AG04450 (cell line): ENCODE measurements around the gene SOWAHC. TPM values are rescaled to one million over a fixed set of nuclear protein-coding genes. Genes with fewer than 3 reads are reported as not detected.

Experiments
- CTCF ChIA-PET: fragments of 300-600, 350-600 bp; formaldehyde crosslinking; extraction: SDS; loops from one replicate; lab custom pipeline; 2022; ENCODE audit warnings: antibody characterized with exemption, inconsistent platforms; lab: Charles Lee
- POLR2A ChIA-PET: fragments of 350-600 bp; formaldehyde crosslinking; extraction: SDS; loops from one replicate; lab custom pipeline; 2021; ENCODE audit warnings: antibody characterized with exemption, inconsistent platforms; lab: Yijun Ruan, JAX
- DNase-seq: peaks from one replicate; pipeline ENCODE4 v3.0.0-alpha.2; 2011; ENCODE audit warnings: low read depth, low spot score
- H3K27ac ChIP-seq: one replicate; pipeline ENCODE4 v1.5.1; 2012; ENCODE audit warnings: low read depth, low read length, control low read depth
- H3K27me3 ChIP-seq: one replicate; pipeline ENCODE4 v1.6.0; 2012; ENCODE audit warnings: low read length; ENCODE audit not compliant: control insufficient read depth, insufficient read depth
- H3K4me3 ChIP-seq: 2 replicates; pipeline ENCODE4 v1.5.1; 2011; ENCODE audit warnings: mild to moderate bottlenecking, low read depth, low read length, control low read depth
- H3K9me3 ChIP-seq: 2 replicates; pipeline ENCODE4 v1.5.1; 2012; ENCODE audit warnings: low read length; ENCODE audit not compliant: control insufficient read depth, insufficient read depth
- polyA plus RNA-seq: library from polyadenylated mRNA; depleted of rRNA; stranded (reverse); fragments of >200 nt; gene quantifications from 2 replicates; pipeline ENCODE4 v1.2.3, GENCODE V29; 2011
- TF ChIP-seq, protein P1 (sequence below): IDR thresholded peaks from 2 replicates; pipeline ENCODE4 v1.5.1; 2011; ENCODE audit warnings: low read depth, low read length, control low read depth, inconsistent platforms

The SOWAHC gene
- polyA plus RNA-seq, 1 experiment, result 4.6 TPM

DNA sequence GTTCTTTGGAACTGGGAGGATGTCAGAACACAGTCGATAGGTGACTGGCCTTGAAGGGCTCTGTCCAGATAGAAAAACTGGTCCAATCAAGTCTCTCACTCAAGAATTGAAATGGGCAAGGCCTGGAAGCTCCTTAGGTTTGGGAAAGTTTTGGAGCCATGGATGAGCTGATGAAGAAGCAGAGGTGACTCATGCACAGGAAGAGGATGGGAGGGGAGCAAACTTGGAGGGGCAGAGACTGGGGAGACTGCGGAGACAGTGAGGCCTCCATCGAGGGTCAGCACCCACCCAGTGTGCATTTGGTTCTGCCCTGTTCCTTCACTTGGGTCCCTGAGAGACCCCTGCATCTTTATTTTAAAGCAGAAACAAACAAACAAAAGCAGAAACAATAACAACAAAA is 41.1 kb downstream of the SOWAHC start:
- no peak overlapping the region for H3K27ac ChIP-seq
- TF ChIP-seq, protein P1, sequence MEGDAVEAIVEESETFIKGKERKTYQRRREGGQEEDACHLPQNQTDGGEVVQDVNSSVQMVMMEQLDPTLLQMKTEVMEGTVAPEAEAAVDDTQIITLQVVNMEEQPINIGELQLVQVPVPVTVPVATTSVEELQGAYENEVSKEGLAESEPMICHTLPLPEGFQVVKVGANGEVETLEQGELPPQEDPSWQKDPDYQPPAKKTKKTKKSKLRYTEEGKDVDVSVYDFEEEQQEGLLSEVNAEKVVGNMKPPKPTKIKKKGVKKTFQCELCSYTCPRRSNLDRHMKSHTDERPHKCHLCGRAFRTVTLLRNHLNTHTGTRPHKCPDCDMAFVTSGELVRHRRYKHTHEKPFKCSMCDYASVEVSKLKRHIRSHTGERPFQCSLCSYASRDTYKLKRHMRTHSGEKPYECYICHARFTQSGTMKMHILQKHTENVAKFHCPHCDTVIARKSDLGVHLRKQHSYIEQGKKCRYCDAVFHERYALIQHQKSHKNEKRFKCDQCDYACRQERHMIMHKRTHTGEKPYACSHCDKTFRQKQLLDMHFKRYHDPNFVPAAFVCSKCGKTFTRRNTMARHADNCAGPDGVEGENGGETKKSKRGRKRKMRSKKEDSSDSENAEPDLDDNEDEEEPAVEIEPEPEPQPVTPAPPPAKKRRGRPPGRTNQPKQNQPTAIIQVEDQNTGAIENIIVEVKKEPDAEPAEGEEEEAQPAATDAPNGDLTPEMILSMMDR, result no peak
- POLR2A ChIA-PET, result no interaction called here
- no peaks in the 10 kb centered on the region; the same call in 1 of the 2 replicates for H3K9me3 ChIP-seq
- DNase-seq, result no peak
- CTCF ChIA-PET, result no interaction called here
- no peak overlapping the region for H3K4me3 ChIP-seq
- peaks cover 8% of the 10 kb centered on the region for H3K27me3 ChIP-seq

DNA sequence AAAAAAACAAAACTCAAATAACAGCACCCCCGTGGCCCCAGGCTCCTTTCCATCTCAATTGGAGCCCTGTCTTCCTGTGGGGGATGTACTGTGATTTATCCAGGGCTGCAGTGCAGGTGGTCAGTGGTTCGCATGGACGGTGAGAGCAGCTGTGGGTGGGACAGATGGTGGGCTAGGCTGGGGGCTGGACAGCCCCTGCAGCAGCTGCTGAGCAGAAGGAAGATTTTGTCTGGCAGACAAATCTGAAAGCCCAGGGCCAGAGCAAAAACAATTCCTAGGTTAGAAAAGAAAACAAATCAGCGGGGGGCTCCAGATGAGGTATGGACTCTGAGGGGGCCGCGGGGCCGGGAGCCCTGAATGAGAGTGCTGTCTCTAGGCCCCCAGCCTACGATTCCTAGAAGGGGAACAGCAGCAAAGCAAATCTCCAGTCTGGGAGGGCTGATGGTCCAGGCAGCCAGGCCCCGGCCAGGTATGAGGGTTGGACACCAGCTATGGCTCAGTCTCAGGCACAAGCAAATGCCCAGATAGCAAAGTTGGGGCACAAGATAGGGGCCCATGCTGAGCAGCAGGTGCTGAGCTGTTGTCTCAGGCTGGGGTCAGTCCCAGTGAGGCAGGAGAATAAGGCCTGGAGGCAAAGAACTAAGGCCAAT is 45.4 kb downstream of the SOWAHC start:
- H3K4me3 ChIP-seq, result no peak overlapping the region
- ChIA-PET POLR2A (no interaction called here), CTCF (no interaction called here)
- no peaks in the 10 kb centered on the region; the same call in 1 of the 2 replicates for H3K9me3 ChIP-seq
- TF ChIP-seq, protein P1, result no peak
- no peak overlapping the region for H3K27ac ChIP-seq
- no peak for DNase-seq
- peaks cover 14% of the 10 kb centered on the region for H3K27me3 ChIP-seq

DNA sequence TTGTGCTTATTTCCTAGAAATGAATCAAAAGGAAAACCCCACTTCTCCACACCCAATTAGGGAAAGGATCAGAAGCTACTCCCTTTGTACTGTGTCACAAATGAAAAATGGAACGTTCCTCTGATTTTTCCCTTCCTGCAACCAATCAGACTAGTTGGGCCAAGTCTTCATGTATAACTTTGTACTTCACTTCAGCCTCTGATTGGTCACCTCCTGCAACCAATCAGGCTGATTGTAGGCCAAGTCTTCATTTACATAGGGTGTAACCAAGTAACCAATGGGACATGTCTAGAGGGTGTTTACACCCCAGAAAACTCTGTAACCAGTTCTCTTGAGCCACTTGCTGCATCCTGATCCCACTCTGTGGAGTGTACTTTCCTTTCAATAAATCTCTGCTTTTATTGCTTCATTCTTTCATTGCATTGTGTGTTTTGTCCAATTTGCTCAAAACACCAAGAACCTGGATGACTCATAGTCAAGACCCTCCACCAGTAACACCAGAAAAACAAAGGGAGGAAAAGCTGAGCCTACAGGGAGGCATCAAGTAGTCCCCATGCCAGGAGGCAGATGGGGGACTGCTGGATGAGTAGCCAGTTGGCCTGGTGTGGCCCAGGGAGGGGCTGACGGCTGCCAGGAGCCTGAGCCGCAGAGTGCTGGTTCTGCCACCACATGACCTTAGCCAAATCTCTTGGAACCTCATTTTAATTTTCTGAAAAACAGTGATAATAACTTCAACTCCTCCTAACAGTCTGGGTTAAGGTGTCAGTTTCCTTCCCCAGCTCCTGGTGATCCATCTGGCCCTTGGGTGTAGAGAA is 46.1 kb downstream of the SOWAHC start:
- TF ChIP-seq, protein P1, result no peak
- ChIA-PET CTCF (no interaction called here), POLR2A (no interaction called here)
- Histone ChIP-seq H3K4me3 (no peak overlapping the region), H3K9me3 (no peaks in the 10 kb centered on the region; the same call in 1 of the 2 replicates), H3K27me3 (peaks cover 14% of the 10 kb centered on the region), H3K27ac (no peak overlapping the region)
- DNase-seq, result no peak

DNA sequence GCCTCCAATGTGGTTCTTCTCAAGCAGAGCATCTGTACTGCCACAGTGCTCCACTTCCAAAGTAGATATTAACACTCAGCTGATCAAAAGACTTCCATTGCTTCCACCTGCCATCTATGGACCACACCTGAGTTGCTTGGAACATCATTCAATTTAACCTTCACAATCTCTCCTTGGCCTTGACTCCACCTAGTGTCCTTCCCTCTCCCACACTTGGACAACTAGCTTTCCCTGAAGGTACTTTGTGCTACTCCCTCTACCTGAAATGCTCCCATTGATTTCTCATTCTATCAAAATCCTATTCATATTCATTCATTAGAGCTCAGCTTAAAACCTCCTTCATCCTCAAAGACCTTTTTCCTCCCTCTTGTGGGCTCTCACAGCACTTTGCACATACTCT is 48.7 kb downstream of the SOWAHC start:
- ChIA-PET CTCF (interaction anchor here (1.1 kb wide), 1 partner anchor 117 kb away, joined by 3 read pairs; no protein-coding TSS in a partner anchor), POLR2A (no interaction called here)
- TF ChIP-seq, protein P1, result no peak; the same call in 1 of the 2 replicates
- Histone ChIP-seq H3K9me3 (no peaks in the 10 kb centered on the region; the same call in 1 of the 2 replicates), H3K27me3 (peaks cover 18% of the 10 kb centered on the region), H3K27ac (no peak overlapping the region), H3K4me3 (no peak overlapping the region)
- no peak for DNase-seq

DNA sequence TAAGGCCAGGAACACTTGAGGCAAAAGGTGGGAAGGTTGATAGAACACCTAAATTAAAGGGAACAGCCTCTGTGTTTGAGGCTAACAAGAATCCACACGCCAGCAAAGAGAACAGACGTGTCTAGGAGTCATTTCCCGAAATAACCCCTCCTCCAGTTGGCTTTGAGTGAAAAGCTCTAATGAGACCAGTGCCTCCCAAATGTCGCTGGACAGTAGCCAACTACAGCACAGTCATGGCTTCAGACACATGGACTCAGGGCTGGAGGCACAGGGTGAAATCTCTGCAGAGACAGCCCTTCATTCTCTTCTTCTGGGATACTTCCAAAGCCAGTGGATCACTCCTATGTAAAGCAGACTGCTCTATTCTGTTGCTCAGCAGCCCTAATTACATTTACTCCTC is 49.6 kb downstream of the SOWAHC start:
- DNase-seq, result no peak
- H3K27me3 ChIP-seq, result peaks cover 26% of the 10 kb centered on the region
- H3K27ac ChIP-seq, result no peak overlapping the region
- no peaks in the 10 kb centered on the region; the same call in 1 of the 2 replicates for H3K9me3 ChIP-seq
- ChIA-PET POLR2A (no interaction called here), CTCF (interaction anchor here (1.1 kb wide), 1 partner anchor 118 kb away, joined by 3 read pairs; no protein-coding TSS in a partner anchor)
- TF ChIP-seq, protein P1, result no peak
- H3K4me3 ChIP-seq, result no peak overlapping the region
